ENCODE measurements around the gene GPHN.

The GPHN gene

DNA sequence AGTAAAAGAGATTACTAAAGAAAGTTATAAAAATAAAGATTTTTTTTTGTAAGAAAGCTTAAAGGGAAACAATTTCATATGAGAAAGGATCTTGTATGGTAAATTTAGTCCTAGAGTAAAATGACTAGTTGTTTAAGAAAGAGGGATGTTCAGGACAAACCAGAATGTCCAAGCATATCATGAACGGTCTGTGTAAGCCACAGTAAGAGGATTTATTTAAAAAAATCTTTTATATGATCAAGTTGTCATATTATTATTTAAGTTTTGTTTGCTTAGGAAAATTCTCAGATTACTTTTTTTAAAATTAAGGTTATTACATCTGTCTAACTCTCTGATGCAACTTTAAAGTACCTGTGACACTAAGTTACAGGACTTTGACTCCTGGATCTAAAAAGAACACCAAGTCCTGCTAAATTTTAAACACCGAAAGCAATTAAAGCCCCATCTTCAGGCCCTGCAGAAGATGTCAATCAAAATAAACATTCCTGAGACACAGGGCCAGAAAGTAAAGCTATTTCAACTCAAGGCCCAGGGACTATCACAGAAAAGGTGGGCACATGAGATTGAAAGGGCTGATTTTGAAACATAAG lies 39.1 kb upstream of the GPHN start:
- TF ChIP-seq CEBPB (IDR thresholded peaks at IDR 0.05), result no peak
- no peak for TF ChIP-seq REST (IDR thresholded peaks at IDR 0.05; ENCODE audit: low read depth)
- TF ChIP-seq NFIC (IDR thresholded peaks at IDR 0.05), result no peak
- TF ChIP-seq USF1 (IDR thresholded peaks at IDR 0.05), result no peak
- no peak for TF ChIP-seq FOXM1 (IDR thresholded peaks at IDR 0.05; ENCODE audit: borderline replicate concordance, low read depth)
- TF ChIP-seq ZBTB7A (IDR thresholded peaks at IDR 0.05; ENCODE audit: low read depth), result no peak
- no peak for TF ChIP-seq TCF12 (IDR thresholded peaks at IDR 0.05; ENCODE audit: low read depth)
- TF ChIP-seq EP300 (IDR thresholded peaks at IDR 0.05; ENCODE audit: borderline replicate concordance), result no peak
- TF ChIP-seq TAF1 (IDR thresholded peaks at IDR 0.05; ENCODE audit: low read depth), result no peak
- no peak for TF ChIP-seq RAD21 (IDR thresholded peaks at IDR 0.05; ENCODE audit: low read depth)
- no peak for TF ChIP-seq CREB1 (IDR thresholded peaks at IDR 0.05; ENCODE audit: low read depth)
- TF ChIP-seq TEAD4 (IDR thresholded peaks at IDR 0.05), result no peak
- TF ChIP-seq YY1 (IDR thresholded peaks at IDR 0.05; ENCODE audit: low read depth), result no peak
- no peak for TF ChIP-seq MAX (IDR thresholded peaks at IDR 0.05)
- no peak for TF ChIP-seq EGR1 (IDR thresholded peaks at IDR 0.05)

DNA sequence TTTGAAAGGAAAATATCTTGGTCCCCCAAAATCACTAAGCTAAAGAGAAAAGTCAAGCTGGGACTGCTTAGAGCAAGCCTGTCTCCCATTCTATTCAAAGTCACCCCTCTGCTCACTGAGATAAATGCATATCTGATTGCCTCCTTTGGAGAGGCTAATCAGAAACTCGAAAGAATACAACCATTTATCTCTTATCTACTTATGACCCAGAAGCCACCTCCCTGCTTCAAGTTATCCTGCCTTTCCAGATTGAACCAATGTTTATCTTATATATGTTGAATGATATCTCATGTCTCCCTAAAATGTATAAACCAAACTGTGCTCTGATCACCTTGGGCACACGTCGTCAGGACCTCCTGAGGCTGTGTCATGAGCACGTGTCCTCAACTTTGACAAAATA lies 36.4 kb upstream of the GPHN start:
- no peak for TF ChIP-seq NFIC (IDR thresholded peaks at IDR 0.05)
- TF ChIP-seq TAF1 (IDR thresholded peaks at IDR 0.05; ENCODE audit: low read depth), result no peak

DNA sequence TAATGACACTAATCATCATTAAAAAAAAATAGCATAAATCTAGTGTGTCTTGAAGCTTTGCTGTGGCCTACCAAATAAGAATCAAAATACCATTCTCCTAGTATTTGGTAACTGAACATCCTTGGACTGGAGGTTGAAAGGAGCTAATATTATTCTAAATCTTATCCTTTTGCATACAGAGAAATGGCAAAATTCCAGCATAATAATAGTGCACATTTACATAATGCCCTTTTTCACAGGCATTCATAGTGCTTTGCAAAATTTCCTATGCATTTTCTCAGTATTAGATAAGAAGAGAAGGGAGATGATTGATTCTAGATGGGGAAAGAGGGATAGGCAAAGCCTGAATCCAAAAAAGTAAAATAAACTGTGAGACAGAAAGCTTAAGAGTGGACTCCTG lies 35.7 kb upstream of the GPHN start:
- TF ChIP-seq EP300 (IDR thresholded peaks at IDR 0.05; ENCODE audit: borderline replicate concordance) (no peak), USF1 (IDR thresholded peaks at IDR 0.05) (no peak), CEBPB (IDR thresholded peaks at IDR 0.05) (no peak)

DNA sequence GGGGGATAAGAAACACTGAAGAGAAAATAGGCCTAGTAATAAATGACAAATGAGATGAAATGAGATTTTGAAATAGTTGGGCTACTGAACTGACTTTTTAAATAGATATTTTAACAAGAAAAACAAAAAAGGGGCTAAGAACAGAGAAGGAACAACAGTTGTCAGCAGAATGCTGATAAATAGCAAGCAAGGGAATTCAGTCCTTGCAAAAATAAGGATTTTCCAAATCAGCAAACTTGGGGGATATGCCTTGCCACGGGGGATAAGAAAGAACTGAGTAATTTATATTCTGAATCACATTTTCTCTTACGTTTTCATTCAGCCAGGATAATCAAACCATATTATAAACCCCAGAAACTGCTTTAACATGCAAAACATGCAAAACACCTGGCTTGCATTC lies 34.7 kb upstream of the GPHN start:
- TF ChIP-seq CEBPB (IDR thresholded peaks at IDR 0.05) (no peak), CREB1 (IDR thresholded peaks at IDR 0.05; ENCODE audit: low read depth) (no peak), MAX (IDR thresholded peaks at IDR 0.05) (no peak), YY1 (IDR thresholded peaks at IDR 0.05; ENCODE audit: low read depth) (no peak), EGR1 (IDR thresholded peaks at IDR 0.05) (no peak), TEAD4 (IDR thresholded peaks at IDR 0.05) (no peak), USF1 (IDR thresholded peaks at IDR 0.05) (no peak), ZBTB7A (IDR thresholded peaks at IDR 0.05; ENCODE audit: low read depth) (no peak), EP300 (IDR thresholded peaks at IDR 0.05; ENCODE audit: borderline replicate concordance) (no peak), NFIC (IDR thresholded peaks at IDR 0.05) (no peak), REST (IDR thresholded peaks at IDR 0.05; ENCODE audit: low read depth) (no peak), FOXM1 (IDR thresholded peaks at IDR 0.05; ENCODE audit: borderline replicate concordance, low read depth) (no peak), TCF12 (IDR thresholded peaks at IDR 0.05; ENCODE audit: low read depth) (no peak), TAF1 (IDR thresholded peaks at IDR 0.05; ENCODE audit: low read depth) (no peak), RAD21 (IDR thresholded peaks at IDR 0.05; ENCODE audit: low read depth) (no peak)

DNA sequence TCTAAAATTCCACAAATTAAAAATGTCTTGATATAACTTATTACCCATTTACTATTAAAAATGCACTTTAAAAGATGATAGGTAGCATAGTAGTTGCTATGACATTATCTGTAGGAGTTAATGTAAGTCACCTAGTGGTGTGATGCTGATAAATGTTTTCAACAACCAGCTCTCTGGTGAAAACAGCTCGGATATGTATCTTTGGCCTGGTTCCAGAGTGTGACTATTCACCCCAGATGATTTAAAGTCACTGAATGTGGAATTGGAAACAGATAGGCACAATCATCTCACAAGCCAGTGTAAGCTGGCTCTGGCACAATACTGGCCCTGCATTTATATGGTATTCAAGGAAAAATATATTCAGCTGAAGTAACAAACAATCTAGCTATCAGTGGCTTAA lies 31.0 kb upstream of the GPHN start:
- no peak for TF ChIP-seq MAX (IDR thresholded peaks at IDR 0.05)
- no peak for TF ChIP-seq TCF12 (IDR thresholded peaks at IDR 0.05; ENCODE audit: low read depth)
- no peak for TF ChIP-seq FOXM1 (IDR thresholded peaks at IDR 0.05; ENCODE audit: borderline replicate concordance, low read depth)
- TF ChIP-seq TEAD4 (IDR thresholded peaks at IDR 0.05), result no peak
- TF ChIP-seq REST (IDR thresholded peaks at IDR 0.05; ENCODE audit: low read depth), result no peak
- no peak for TF ChIP-seq NFIC (IDR thresholded peaks at IDR 0.05)

Data from Ishikawa (cell line).